Hepatocyte (in vitro differentiated cells): ENCODE data around the gene PCA3. TPM values are rescaled to one million over a fixed set of nuclear protein-coding genes. Genes with fewer than 3 reads are reported as not detected.

Source experiments
- DNase-seq: peaks from one replicate; pipeline ENCODE4 v3.0.0-alpha.2; 2016; ENCODE audit warnings: low spot score
- H2AFZ ChIP-seq: fragments of 200-600 bp; sonication (generic); 2 replicates; pipeline ENCODE4 v1.6.0; 2016; ENCODE audit warnings: antibody characterized with exemption, mild to moderate bottlenecking
- H3K27ac ChIP-seq: fragments of 200-600 bp; sonication (generic); 2 replicates; pipeline ENCODE4 v1.5.1; 2016; ENCODE audit warnings: mild to moderate bottlenecking
- H3K27me3 ChIP-seq: fragments of 200-600 bp; sonication (generic); 2 replicates; pipeline ENCODE4 v1.6.1; 2016
- H3K36me3 ChIP-seq: fragments of 200-600 bp; sonication (generic); replicated peaks from 2 replicates; pipeline ENCODE4 v1.5.1; 2016; ENCODE audit warnings: low read depth; ENCODE audit not compliant: insufficient read depth
- H3K4me1 ChIP-seq: fragments of 200-600 bp; sonication (generic); 2 replicates; pipeline ENCODE4 v1.5.1; 2016; ENCODE audit warnings: mild to moderate bottlenecking, moderate library complexity; ENCODE audit not compliant: insufficient read depth
- H3K4me2 ChIP-seq: fragments of 200-600 bp; sonication (generic); 2 replicates; pipeline ENCODE4 v1.6.0; 2016
- H3K4me3 ChIP-seq: fragments of 200-600 bp; sonication (generic); 2 replicates; pipeline ENCODE4 v1.5.1; 2016; ENCODE audit warnings: mild to moderate bottlenecking
- H3K79me2 ChIP-seq: fragments of 200-600 bp; sonication (generic); 2 replicates; pipeline ENCODE4 v1.6.0; 2017; ENCODE audit warnings: mild to moderate bottlenecking
- H3K9me2 ChIP-seq: fragments of 200-600 bp; sonication (generic); replicated peaks from 2 replicates; pipeline ENCODE4 v1.6.0; 2017; ENCODE audit warnings: mild to moderate bottlenecking; ENCODE audit not compliant: insufficient read depth
- H3K9me3 ChIP-seq: fragments of 200-600 bp; sonication (generic); 2 replicates; pipeline ENCODE4 v1.5.1; 2016; ENCODE audit warnings: low read depth, mild to moderate bottlenecking
- H4K20me1 ChIP-seq: fragments of 200-600 bp; sonication (generic); 2 replicates; pipeline ENCODE4 v1.6.0; 2016; ENCODE audit warnings: mild to moderate bottlenecking; ENCODE audit not compliant: insufficient read depth, poor library complexity, severe bottlenecking
- EZH2 ChIP-seq: fragments of 200-600 bp; sonication (generic); IDR thresholded peaks from 2 replicates; pipeline ENCODE4 v1.6.1; 2016; ENCODE audit warnings: antibody characterized with exemption, mild to moderate bottlenecking, borderline replicate concordance
- EZH2phosphoT487 ChIP-seq: fragments of 200-600 bp; sonication (generic); IDR thresholded peaks from one replicate; pipeline ENCODE4 v1.6.1; 2018; ENCODE audit warnings: antibody characterized with exemption, mild to moderate bottlenecking, low read depth, moderate library complexity; ENCODE audit not compliant: unreplicated experiment, severe bottlenecking
- WGBS: methylation state at CpG from one replicate; pipeline ENCODE4 v1.1.6; 2016; ENCODE audit warnings: low lambda C conversion rate; ENCODE audit errors: missing lambda C conversion rate; 5-methylcytosine and 5-hydroxymethylcytosine counted together
- polyA plus RNA-seq: library from polyadenylated mRNA; unstranded; fragments of >200 nt; fragmentation: Nextera tagmentation; extraction: Ambion mirVana; gene quantifications from 2 replicates; pipeline ENCODE4 v1.2.1, GENCODE V29; 2016
- total RNA-seq: library from RNA; depleted of rRNA; stranded (reverse); fragments of >200 nt; gene quantifications from 2 replicates; pipeline ENCODE4 v1.2.3, GENCODE V29; 2014
- TF ChIP-seq, protein P1 (sequence below): fragments of 200-600 bp; sonication (generic); IDR thresholded peaks from 2 replicates; pipeline ENCODE4 v1.5.1; 2016; ENCODE audit warnings: antibody characterized with exemption, mild to moderate bottlenecking; ENCODE audit not compliant: poor library complexity

Gene PCA3
- total and polyA plus RNA-seq, 2 experiments from 2014 or later, result not detected

DNA sequence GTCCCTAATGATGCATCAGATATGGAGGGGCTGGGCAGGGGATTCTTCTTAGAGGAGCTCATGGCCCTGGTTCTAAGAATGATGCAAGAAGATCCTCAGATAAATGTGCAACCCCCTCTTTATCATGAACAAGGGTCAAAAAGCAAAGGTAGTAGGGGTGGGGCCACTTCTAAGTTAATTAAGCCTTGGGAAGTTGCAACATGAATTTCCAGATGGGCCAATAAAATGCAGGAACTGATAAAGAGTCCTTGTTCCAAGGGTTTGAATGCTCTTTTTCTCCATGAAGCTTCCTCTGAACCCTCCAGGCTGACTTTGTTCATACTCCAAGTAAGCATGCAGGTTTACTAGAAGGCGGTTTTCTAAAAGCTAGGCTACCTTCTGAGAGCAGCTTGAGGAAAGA is 25.6 kb downstream of the PCA3 start:
- no peak for TF ChIP-seq EZH2
- TF ChIP-seq, protein P1, sequence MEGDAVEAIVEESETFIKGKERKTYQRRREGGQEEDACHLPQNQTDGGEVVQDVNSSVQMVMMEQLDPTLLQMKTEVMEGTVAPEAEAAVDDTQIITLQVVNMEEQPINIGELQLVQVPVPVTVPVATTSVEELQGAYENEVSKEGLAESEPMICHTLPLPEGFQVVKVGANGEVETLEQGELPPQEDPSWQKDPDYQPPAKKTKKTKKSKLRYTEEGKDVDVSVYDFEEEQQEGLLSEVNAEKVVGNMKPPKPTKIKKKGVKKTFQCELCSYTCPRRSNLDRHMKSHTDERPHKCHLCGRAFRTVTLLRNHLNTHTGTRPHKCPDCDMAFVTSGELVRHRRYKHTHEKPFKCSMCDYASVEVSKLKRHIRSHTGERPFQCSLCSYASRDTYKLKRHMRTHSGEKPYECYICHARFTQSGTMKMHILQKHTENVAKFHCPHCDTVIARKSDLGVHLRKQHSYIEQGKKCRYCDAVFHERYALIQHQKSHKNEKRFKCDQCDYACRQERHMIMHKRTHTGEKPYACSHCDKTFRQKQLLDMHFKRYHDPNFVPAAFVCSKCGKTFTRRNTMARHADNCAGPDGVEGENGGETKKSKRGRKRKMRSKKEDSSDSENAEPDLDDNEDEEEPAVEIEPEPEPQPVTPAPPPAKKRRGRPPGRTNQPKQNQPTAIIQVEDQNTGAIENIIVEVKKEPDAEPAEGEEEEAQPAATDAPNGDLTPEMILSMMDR, result no peak
- no peak for TF ChIP-seq EZH2phosphoT487
- H3K4me1 ChIP-seq, result no peaks in the 10 kb centered on the region
- no peaks in the 10 kb centered on the region for H3K9me3 ChIP-seq
- H3K4me2 ChIP-seq, result no peak overlapping the region
- no peaks in the 10 kb centered on the region for H3K9me2 ChIP-seq
- H3K4me3 ChIP-seq, result no peak overlapping the region
- 90% methylated on average over 1 of the region's 1 CpG for WGBS
- H3K27me3 ChIP-seq, result no peaks in the 10 kb centered on the region
- H4K20me1 ChIP-seq, result no peaks in the 10 kb centered on the region
- peak overlapping the region; percentile 45 for H3K27ac ChIP-seq
- no peaks in the 10 kb centered on the region for H3K36me3 ChIP-seq
- peak; percentile 40 for DNase-seq
- H2AFZ ChIP-seq, result no peak overlapping the region
- H3K79me2 ChIP-seq, result no peaks in the 10 kb centered on the region

DNA sequence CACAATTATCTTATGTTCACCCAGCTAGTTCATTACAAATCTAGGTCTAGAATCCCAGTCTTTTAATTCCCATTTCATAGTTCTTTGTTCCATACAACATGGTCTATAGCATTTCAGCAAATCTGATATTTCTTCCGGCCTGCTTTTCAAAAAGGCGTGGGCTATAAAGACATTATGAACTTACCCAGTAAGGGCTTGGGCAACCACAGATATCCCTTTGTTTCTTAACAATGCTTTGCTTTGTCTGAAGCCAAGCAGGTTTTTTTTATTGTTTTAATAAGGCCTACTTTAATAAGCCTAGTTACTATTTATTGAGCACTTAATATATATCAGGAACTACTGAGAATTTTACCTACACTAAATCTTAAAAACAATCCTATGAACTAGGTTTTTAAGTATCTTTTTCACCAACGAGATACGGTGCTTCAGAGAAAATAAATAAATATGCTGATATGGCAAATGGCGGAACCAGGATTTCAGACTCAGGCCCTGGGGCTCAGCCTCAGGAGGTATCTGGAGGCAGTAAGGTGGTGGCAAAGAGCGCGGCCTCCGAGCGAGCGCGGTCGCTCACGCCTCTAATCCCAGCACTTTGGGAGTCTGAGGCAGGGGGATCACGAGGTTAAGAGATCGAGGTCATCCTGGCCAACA is 29.7 kb downstream of the PCA3 start:
- no peaks in the 10 kb centered on the region for H3K9me2 ChIP-seq
- WGBS, result 96% methylated on average over 15 of the region's 15 CpGs
- H3K27me3 ChIP-seq, result no peaks in the 10 kb centered on the region
- H4K20me1 ChIP-seq, result no peaks in the 10 kb centered on the region
- no peaks in the 10 kb centered on the region for H3K4me1 ChIP-seq
- no peak for TF ChIP-seq EZH2phosphoT487
- no peak overlapping the region for H3K27ac ChIP-seq
- no peaks in the 10 kb centered on the region for H3K36me3 ChIP-seq
- no peak overlapping the region for H3K4me2 ChIP-seq
- no peak overlapping the region for H3K4me3 ChIP-seq
- no peaks in the 10 kb centered on the region for H3K9me3 ChIP-seq
- DNase-seq, result no peak
- H2AFZ ChIP-seq, result no peak overlapping the region
- no peaks in the 10 kb centered on the region for H3K79me2 ChIP-seq

DNA sequence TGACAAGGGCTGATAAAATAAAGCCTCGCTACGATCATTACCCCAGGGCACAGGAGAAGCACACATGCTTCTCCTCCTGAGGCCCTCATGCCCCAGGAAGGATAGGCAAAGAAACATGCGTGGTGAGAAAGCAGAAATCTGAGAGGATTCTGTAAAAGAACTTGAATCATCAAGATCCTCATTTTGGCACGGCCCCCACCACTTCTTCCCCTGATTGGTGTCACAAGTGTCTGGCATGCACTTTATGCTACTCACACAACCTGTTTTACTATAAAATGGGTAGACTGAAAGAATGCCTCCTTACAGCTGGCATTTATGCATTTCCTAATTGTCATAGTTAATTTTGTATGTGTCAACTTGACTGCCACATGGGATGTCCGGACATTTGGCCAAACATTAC is 32.1 kb downstream of the PCA3 start:
- 89% methylated on average over 5 of the region's 5 CpGs for WGBS
- no peaks in the 10 kb centered on the region for H3K79me2 ChIP-seq
- H3K9me3 ChIP-seq, result no peaks in the 10 kb centered on the region
- no peaks in the 10 kb centered on the region for H3K9me2 ChIP-seq
- H3K27me3 ChIP-seq, result no peaks in the 10 kb centered on the region
- H3K27ac ChIP-seq, result no peak overlapping the region
- H4K20me1 ChIP-seq, result no peaks in the 10 kb centered on the region
- H3K4me3 ChIP-seq, result no peak overlapping the region
- H3K4me2 ChIP-seq, result no peak overlapping the region
- no peak for DNase-seq
- H3K4me1 ChIP-seq, result no peaks in the 10 kb centered on the region
- H2AFZ ChIP-seq, result no peak overlapping the region
- H3K36me3 ChIP-seq, result no peaks in the 10 kb centered on the region
- TF ChIP-seq EZH2phosphoT487, result no peak
- TF ChIP-seq EZH2, result no peak
- TF ChIP-seq, protein P1, result no peak

DNA sequence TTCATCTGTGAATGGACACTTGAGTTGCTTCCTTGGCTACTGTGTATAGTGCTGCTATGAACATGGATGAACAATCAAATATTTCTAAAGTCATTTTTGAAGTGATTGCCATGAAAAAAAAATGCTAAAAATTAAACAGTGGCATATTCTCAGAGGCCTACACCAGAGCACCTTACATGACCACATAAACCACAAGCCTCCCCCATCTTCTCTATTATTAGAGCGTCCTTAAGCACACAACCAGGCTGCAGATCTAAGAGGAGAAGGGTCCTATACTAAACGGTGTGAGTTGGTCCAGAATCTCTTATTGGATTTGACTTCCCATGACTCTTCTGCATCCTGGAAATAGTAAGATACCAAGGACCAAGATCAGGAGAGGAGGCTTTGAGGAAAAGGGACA is 34.3 kb downstream of the PCA3 start:
- Histone ChIP-seq H3K4me1 (peaks cover 4% of the 10 kb centered on the region), H4K20me1 (no peaks in the 10 kb centered on the region), H3K27ac (peak overlapping the region; percentile 38), H3K9me3 (no peaks in the 10 kb centered on the region), H3K4me2 (no peak overlapping the region), H3K79me2 (no peaks in the 10 kb centered on the region), H3K36me3 (no peaks in the 10 kb centered on the region), H3K27me3 (no peaks in the 10 kb centered on the region), H3K9me2 (no peaks in the 10 kb centered on the region), H3K4me3 (no peak overlapping the region), H2AFZ (no peak overlapping the region)
- WGBS, result 95% methylated on average over 2 of the region's 2 CpGs
- TF ChIP-seq, protein P1, result no peak
- TF ChIP-seq EZH2, result no peak
- no peak for TF ChIP-seq EZH2phosphoT487
- DNase-seq, result no peak
